Activated CD8-positive, alpha-beta memory T cell treated with anti-CD3 and anti-CD28 coated beads for 1 hour (primary cell): Measurements from ENCODE around the gene RAB1A.
"Not testable (repeated sequence)": the region's sequence is repeated elsewhere in the genome, so short reads cannot be mapped to it uniquely, and the experiment has no call there.

Experiments
- DNase-seq, 2 donors: peaks; one replicate each; pipeline ENCODE4 v3.0.0-alpha.2; 2020; ENCODE audit warnings: low read depth in 1 of 2; ENCODE audit errors: extremely low read depth in 1 of 2

The RAB1A gene

GRCh38 chr2:65137197-65137775, 7.4 kb upstream of the RAB1A start:
- DNase-seq, result no peak

GRCh38 chr2:65136253-65136652, 6.3 kb upstream of the RAB1A start:
- no peak for DNase-seq

DNA sequence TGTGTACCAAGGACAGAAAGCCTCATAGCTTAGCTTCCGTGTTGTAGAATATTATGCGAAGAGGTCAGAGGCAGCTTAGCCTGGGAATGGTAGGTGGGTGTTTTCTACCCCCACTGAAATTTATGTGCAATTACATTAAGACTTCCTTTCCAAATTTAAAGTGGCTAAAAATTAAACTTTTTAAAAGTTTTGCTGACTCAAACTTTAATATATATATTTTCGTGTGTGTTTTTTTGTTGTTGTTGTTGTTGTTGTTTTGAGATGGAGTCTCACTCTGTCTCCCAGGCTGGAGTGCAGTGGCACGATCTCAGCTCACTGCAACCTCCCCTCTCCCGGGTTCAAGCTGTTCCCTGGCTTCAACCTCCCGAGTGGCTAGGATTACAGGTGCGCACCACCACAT, 4.3 kb upstream of the RAB1A start:
- no peak for DNase-seq

GRCh38 chr2:65133626-65134025, 3.7 kb upstream of the RAB1A start:
- DNase-seq, result no peak

DNA sequence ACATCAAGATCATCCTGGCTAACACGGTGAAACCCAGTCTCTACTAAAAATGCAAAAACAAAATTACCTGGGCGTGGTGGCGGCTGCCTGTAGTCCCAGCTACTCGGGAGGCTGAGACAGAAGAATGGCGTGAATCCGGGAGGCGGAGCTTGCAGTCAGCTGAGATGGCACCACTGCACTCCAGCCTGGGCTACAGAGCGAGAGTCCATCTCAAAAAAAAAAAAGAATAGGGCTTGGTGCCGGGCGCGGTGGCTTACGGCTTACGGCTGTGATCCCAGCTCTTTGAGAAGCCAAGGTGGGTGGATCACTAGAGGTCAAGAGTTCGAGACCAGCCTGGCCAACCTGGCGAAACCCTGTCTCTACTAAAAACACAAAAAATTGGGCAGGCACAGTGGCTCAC, 3.0 kb upstream of the RAB1A start:
- DNase-seq, result not testable (repeated sequence)

GRCh38 chr2:65130664-65131175, 814 bp upstream of the RAB1A start:
- no peak for DNase-seq

GRCh38 chr2:65129286-65129825, 550 bp downstream of the RAB1A start:
- peak in 1 of 2 donors; percentile 20 for DNase-seq

GRCh38 chr2:65128297-65129190, 1.4 kb downstream of the RAB1A start:
- DNase-seq, result no peak

DNA sequence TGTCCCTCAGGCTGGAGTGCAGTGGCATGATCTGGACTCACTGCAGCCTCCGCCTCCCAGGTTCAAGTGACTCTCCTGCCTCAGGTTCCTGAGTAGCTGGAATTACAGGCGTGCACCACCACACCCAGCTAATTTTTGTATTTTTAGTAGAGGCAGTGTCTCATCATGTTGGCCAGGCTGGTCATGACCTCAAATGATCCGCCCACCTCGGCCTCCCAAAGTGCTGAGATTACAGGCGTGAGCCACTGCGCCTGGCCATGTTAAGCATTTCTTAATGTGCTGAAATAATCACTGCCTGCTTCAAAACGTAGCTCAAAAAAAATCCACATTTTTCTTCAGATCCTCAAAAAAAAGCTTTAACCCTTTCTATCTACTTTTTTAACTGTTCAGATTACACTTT, 4.4 kb downstream of the RAB1A start:
- DNase-seq, result not testable (repeated sequence)

- DNase-seq, result no peak
These were observed 7.6 kb downstream of the RAB1A start for GRCh38 chr2:65122313-65122712.

DNA sequence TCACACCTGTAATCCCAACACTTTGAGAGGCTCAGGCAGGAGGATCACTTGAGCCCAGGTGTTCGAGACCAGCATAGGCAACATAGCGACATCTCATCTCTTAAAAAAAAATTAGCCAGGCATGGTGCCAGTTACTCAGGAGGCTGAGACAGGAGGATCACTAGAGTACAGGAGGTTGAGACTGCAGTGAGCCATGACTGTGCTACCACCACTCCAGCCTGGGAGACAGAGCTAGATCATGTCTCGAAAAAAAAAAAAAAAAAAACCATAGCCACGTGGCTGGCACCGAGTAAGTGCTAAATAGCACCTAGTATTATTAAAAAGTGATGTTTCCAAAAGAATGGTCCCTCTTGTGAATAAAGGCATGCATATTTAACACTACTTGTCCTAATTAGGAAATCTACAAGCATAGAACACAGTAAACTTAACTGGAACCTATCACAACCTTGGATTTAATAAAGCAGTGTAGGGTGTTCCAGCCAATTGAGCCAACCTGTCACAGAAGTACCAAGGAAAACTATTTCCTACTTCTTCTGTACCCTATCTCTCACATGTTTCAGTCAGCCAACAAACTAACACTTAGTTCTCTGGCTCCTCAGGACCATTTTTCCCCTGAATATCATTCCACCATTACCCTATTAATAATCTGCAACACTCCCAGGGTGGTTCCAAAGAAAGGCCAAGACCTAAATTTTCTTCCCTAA, 8.8 kb downstream of the RAB1A start:
- no peak for DNase-seq

DNA sequence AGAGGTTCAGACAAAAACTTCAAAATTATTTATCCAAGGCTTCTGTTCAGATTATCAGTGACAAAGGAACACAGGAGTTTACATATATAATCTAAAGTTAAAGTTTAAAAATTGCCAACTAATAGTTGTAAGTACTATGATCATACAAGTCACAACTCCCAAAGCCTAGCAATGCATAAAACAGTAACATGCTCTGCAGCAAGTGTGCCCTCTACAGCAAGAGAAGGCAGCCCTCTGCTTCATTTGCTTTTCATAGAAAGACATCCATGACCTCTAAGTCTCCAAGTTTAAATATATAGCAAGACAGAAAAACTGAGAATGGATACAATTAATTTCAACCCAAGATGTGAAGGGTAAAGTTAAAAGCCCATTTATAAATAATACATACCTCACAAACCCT, 13.3 kb downstream of the RAB1A start:
- no peak for DNase-seq

DNA sequence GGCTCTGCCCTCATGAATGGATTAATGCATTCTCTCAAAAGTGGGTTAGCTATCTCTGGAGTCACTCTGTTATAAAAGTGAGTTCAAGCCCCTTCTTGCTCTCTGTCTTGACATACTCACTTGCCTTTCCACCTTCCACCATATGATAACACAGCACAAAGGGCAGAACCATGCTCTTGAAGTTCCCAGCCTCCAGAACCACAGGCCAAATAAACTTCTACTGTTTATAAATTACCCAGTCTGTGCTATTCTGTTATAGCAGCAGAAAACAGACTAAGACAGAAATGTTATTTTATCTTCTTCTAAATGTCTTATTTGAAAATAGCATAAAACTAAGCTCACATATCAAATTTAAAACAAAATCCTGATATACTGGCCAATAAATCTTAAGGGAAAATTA, 15.0 kb downstream of the RAB1A start:
- no peak for DNase-seq

DNA sequence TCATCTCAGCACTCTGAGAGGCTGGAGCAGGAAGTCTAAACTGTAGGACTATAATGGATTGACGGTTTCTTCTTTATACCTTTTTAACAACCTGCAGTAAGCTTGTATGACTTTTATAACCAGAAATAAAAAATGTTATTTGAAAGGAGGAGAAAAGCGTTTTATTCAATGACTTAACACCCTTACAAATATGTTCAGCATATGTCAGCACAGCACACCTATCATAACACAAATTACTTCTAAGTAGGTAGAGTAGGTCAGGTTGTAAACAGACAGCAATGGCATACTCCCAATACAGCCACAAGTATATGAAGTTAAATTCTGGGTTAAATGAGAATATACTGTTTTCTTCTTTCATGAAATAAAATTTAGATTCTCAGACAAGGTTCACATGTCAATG, 16.1 kb downstream of the RAB1A start:
- DNase-seq, result no peak

GRCh38 chr2:65113229-65113628, 16.7 kb downstream of the RAB1A start:
- no peak for DNase-seq

- no peak for DNase-seq
These were observed 17.3 kb downstream of the RAB1A start for GRCh38 chr2:65112633-65113032.

DNA sequence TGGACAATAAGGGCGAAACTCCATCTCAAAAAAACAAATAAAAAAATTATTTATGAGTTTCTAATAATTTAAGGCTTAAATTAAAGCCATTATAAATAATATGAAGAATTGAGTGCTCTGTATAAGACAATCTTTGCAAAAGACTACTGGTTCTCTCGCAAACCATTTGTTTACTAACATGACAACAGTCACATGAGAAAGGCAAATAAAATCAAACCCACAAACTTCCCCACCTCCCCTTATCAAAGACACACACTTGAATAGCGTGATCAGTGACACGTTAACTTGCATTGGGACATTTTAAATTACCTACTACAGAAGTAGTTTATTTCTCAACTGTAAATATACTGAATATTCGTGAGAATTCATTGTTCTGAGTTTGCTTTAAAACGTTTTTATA, 21.1 kb downstream of the RAB1A start:
- no peak for DNase-seq

DNA sequence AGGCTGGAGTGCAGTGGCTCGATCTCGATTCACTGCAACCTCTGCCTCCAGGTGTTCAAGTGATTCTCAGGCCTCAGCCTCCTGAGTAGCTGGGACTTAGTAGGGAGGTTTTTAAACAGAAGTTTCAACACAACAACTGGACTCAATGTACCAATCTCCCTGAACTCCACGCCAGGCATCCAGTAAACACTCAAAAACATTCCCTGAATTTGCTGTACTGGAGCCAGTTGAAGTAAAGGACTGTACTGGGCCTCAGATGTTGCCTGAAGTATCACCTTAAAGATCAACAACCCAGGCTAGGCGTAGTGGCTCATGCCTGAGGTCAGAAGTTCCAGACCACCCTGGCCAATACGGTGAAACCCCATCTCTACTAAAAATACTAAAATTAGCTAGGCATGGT, 22.4 kb downstream of the RAB1A start:
- DNase-seq, result no peak

DNA sequence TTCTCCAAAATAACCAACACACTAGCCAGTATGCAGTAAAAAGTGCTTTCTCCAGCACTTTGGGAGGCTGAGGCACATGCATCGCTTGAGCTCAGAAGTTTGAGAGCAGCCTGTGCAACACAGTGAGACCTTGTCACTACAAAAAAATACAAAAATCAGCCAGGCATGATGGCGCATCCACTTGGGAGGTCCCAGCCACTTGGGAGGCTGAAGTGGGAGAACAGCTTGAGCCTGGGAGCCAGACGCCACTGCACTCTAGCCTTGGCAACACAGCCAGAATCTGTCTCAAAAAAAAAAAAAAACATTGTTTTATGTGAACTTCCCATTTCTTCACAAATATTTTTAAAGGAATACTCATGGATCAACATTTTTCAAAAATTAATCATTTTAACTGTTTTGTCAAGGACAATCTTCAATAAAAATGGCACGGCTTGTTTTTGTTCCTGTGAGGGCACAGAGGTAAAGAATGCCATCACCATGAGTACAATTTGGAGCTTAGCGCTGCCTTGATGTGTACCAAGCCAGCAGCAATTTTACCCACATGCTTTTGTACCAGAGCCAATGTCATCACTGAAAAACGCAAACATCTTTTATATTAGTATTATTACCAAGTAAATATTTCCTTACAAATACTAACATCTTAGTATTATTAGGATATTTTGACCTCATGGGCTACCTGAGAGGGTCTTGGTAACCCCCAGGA, 26.7 kb downstream of the RAB1A start:
- no peak for DNase-seq

- DNase-seq, result no peak
These were observed 28.8 kb downstream of the RAB1A start for GRCh38 chr2:65101071-65101470.

- no peak for DNase-seq
These were observed 31.2 kb downstream of the RAB1A start for GRCh38 chr2:65098741-65099140.
